ENCODE measurements around the gene PAMR1.

PAMR1 gene

DNA sequence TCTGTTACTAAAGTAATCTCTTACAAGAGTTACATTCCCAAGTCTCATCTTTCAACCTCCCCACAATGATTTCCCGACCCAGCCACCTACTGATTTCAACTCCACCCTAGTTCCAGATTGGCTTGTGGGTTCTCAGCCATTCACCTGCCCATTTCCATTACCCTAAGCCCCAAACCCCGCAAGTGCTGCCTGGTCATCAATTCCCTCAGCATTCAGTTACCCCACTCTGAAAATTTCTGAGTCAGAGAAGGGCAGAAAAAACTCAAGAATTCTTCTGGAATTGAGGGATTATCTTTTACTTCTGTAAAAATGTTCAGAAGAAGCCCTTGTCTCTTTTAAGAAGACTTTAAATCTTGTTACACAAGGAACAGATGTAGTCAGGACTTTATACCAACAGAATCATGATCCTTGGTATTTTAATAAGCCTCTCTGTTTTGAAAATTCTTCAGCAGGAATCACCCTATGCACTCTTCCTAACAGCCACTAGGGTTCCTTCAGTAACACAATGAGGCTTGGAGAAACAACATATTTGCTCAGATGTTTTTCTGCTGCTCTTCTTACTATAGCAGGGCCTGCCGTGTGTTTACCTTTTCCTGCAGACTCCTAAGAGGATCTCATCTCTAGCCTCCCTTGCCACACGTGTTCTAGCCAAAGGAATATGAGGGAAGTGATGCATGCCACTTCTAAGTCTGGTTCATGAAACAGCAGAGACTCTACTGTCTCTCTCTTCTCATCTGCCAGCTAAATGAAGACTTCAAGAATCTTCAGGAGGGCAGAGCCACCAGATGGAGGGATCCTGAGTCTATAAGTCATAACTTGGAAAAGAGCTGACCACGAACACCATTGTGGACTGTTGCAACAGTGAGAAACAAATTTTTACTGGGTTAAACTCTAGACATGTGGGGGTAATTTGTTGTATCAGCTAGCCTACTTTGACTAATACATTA, 29.3 kb upstream of the PAMR1 start:
- Histone ChIP-seq H3K9me3 (ENCODE audit: severe bottlenecking) (no peaks in the 10 kb centered on the region), H3K36me3 (no peaks in the 10 kb centered on the region), H3K27ac (no peak overlapping the region), H3K27me3 (ENCODE audit: insufficient read depth, low read depth, severe bottlenecking) (no peaks in the 10 kb centered on the region), H3K4me3 (ENCODE audit: low read depth, low read length) (no peak overlapping the region)
- DNase-seq = no peak
- TF ChIP-seq, protein P1, sequence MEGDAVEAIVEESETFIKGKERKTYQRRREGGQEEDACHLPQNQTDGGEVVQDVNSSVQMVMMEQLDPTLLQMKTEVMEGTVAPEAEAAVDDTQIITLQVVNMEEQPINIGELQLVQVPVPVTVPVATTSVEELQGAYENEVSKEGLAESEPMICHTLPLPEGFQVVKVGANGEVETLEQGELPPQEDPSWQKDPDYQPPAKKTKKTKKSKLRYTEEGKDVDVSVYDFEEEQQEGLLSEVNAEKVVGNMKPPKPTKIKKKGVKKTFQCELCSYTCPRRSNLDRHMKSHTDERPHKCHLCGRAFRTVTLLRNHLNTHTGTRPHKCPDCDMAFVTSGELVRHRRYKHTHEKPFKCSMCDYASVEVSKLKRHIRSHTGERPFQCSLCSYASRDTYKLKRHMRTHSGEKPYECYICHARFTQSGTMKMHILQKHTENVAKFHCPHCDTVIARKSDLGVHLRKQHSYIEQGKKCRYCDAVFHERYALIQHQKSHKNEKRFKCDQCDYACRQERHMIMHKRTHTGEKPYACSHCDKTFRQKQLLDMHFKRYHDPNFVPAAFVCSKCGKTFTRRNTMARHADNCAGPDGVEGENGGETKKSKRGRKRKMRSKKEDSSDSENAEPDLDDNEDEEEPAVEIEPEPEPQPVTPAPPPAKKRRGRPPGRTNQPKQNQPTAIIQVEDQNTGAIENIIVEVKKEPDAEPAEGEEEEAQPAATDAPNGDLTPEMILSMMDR (IDR thresholded peaks at IDR 0.05; ENCODE audit: low read depth, low read length) = no peak

DNA sequence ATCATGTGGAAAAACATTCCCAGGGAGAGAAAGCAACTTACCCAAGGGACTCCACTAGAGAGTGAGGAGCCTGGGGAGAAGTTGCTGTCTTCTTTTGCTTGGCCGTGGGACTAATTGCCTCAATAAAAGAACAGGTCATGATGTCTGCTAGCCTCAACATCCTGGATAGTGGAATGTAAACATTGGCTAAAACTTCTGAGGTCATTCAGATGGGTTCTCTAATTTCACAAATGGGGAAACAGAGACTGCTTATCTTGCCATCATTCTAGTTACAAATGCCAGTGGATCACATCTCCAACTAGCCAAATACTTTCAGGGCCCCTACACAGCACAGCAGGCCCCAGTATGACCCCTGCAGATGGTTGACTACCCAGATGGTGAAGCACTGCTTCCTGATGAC, 28.4 kb upstream of the PAMR1 start:
- no peak for DNase-seq
- Histone ChIP-seq H3K36me3 (no peaks in the 10 kb centered on the region), H3K27me3 (ENCODE audit: insufficient read depth, low read depth, severe bottlenecking) (no peaks in the 10 kb centered on the region), H3K27ac (no peak overlapping the region), H3K4me3 (ENCODE audit: low read depth, low read length) (no peak overlapping the region), H3K9me3 (ENCODE audit: severe bottlenecking) (no peaks in the 10 kb centered on the region)
- TF ChIP-seq, protein P1 (IDR thresholded peaks at IDR 0.05; ENCODE audit: low read depth, low read length) = no peak

DNA sequence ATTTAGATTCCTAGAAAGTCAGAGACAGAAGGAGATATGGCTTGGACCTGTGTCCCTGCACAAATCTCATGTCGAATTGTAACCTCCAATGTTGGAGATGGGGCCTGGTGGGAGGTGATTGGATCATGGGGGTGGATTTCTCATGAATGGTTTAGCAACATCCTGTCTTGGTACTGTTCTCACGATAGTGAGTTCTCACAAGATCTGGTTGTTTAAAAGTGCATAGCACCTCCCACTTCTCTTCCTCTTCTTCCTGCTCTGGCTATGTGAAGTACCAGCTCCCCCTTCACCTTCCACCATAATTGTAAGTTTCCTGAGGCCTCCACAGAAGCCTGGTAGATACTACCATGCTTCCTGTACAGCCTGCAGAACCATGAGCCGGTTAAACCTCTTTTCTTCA, 27.6 kb upstream of the PAMR1 start:
- TF ChIP-seq, protein P1 (IDR thresholded peaks at IDR 0.05; ENCODE audit: low read depth, low read length) = no peak
- H3K27ac ChIP-seq = no peak overlapping the region

DNA sequence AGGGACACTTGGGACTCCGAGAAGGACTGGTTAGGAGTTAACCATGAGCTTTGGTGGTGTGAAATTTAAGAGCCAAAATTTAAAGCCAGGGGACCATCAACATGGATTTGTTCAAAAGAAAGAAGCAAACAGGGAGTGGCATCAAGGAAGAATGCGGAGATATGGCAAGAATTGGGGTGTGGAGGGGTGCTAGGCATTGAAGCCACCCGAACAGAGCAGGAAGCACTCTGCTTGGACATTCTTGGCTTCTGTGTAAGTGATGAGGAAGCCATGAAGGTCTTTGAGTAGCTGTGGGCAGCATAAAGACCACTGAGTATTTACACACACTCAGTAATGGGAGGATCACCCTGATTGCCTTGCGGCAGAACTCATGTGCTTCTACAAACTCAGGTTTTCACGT, 27.2 kb upstream of the PAMR1 start:
- H3K27me3 ChIP-seq (ENCODE audit: insufficient read depth, low read depth, severe bottlenecking) = no peaks in the 10 kb centered on the region
- H3K36me3 ChIP-seq = no peaks in the 10 kb centered on the region
- TF ChIP-seq, protein P1 (IDR thresholded peaks at IDR 0.05; ENCODE audit: low read depth, low read length) = no peak
- H3K4me3 ChIP-seq (ENCODE audit: low read depth, low read length) = no peak overlapping the region
- H3K27ac ChIP-seq = no peak overlapping the region
- H3K9me3 ChIP-seq (ENCODE audit: severe bottlenecking) = no peaks in the 10 kb centered on the region
- no peak for DNase-seq

More for the DNA sequence above, 27.6 kb upstream of the PAMR1 start:
- H3K4me3 ChIP-seq (ENCODE audit: low read depth, low read length) = no peak overlapping the region
- no peaks in the 10 kb centered on the region for H3K36me3 ChIP-seq
- no peak for DNase-seq
- no peaks in the 10 kb centered on the region for H3K27me3 ChIP-seq (ENCODE audit: insufficient read depth, low read depth, severe bottlenecking)
- H3K9me3 ChIP-seq (ENCODE audit: severe bottlenecking) = no peaks in the 10 kb centered on the region

DNA sequence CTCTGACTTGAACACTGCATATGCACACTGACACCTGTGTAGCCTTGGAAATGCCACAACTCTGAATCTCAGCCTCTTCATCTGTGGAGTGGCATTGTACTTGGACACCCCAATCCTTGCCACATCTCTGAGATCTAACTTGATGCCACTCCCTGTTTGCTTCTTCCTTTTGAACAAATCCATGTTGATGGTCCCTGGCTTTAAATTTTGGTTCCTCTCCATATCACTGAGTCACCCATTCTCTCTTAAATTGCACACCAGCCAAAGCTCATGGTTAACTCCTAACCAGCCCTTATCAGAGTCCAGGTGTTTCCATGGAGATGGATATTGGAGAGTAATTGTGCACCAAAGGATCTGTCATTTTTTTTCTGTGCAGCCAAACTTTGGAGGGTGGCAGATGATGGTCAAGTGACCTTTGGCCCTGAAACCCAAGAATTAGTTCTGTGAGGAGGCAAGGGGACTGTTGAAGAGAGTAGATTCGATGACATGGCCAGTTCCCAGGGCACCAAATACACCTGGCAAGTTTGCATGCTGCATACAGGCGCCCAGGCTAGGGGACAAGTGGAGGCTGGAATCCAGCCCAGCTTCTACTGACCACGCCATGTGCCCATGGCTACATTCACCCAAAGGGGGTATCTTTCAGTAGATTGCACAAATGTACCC, 25.1 kb upstream of the PAMR1 start:
- no peaks in the 10 kb centered on the region for H3K9me3 ChIP-seq (ENCODE audit: severe bottlenecking)
- H3K36me3 ChIP-seq = no peaks in the 10 kb centered on the region
- no peaks in the 10 kb centered on the region for H3K27me3 ChIP-seq (ENCODE audit: insufficient read depth, low read depth, severe bottlenecking)
- H3K4me3 ChIP-seq (ENCODE audit: low read depth, low read length) = no peak overlapping the region
- no peak overlapping the region for H3K27ac ChIP-seq
- DNase-seq = no peak
- TF ChIP-seq, protein P1 (IDR thresholded peaks at IDR 0.05; ENCODE audit: low read depth, low read length) = no peak
